ENCODE results near the gene INO80D. TPM values are rescaled to one million over a fixed set of nuclear protein-coding genes. Genes with fewer than 3 reads are reported as not detected.
"Not testable (repeated sequence)": the region's sequence is repeated elsewhere in the genome, so short reads cannot be mapped to it uniquely, and the experiment has no call there.

INO80D gene
- total RNA-seq, 2 experiments from 2014 or later = 14.5 to 15.3 TPM

DNA sequence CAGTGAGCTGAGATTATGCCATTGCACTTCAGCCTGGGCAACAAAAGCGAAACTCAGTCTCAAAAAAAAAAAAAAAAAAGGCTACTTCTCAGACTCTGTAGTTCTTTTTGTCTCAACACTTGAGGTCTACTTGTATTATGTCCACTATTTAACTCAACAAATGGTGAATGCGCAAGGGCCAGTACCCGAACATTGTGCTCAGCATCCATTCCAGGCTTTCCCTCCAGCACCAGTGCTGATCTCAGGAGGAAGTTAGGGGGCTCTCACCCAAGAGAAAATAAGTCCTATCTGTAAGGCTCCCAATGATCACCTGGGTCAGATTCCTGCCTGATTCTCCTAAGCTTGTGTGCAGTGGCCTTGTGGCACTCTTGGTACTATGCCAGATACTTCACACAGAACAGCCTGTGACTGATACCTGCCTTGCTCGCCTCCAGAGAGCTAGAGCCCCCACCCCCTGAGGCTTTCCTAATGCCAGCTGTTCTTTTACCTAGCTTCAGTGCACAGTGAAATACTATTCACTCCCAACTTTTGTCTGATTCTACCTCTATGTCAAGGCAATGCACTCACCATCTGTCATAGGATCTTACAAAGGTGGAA, 74.9 kb downstream of the INO80D start:
- ChIA-PET POLR2A (no interaction called here), CTCF (no interaction called here)
- Mint-ChIP-seq H3K36me3 (peaks cover 51% of the 10 kb centered on the region), H3K27me3 (no peaks in the 10 kb centered on the region), H3K27ac (no peak overlapping the region), H3K4me3 (no peak overlapping the region), H3K9me3 (peaks cover 4% of the 10 kb centered on the region), H3K4me1 (ENCODE audit: low read depth) (no peaks in the 10 kb centered on the region)
- intact Hi-C loops (cut with micrococcal nuclease) = no loop called here
- DNase-seq = no peak

GRCh38 chr2:206004004-206004693, 81.8 kb downstream of the INO80D start:
- H3K27ac Mint-ChIP-seq = no peak overlapping the region
- peak; percentile 33 for DNase-seq
- H3K27me3 Mint-ChIP-seq = no peaks in the 10 kb centered on the region
- no peak overlapping the region for H3K4me3 Mint-ChIP-seq
- no peaks in the 10 kb centered on the region for H3K9me3 Mint-ChIP-seq
- H3K4me1 Mint-ChIP-seq (ENCODE audit: low read depth) = no peaks in the 10 kb centered on the region
- CTCF ChIA-PET = interaction anchor here (0.7 to 1.1 kb wide), 3 partner anchors 8 to 92 kb away, joined by 3 to 4 read pairs (median 3); no protein-coding TSS in a partner anchor
- POLR2A ChIA-PET = no interaction called here
- peaks cover 39% of the 10 kb centered on the region for H3K36me3 Mint-ChIP-seq
- intact Hi-C loops (cut with micrococcal nuclease) = no loop called here

GRCh38 chr2:206002440-206002839, 83.5 kb downstream of the INO80D start:
- POLR2A ChIA-PET = no interaction called here
- intact Hi-C loops (cut with micrococcal nuclease) = no loop called here
- no peaks in the 10 kb centered on the region for H3K9me3 Mint-ChIP-seq

GRCh38 chr2:206001912-206002311, 84.1 kb downstream of the INO80D start:
- ChIA-PET CTCF (interaction anchor here (0.6 kb wide), 1 partner anchor 12 kb away, joined by 5 read pairs; no protein-coding TSS in a partner anchor), POLR2A (no interaction called here)
- Mint-ChIP-seq H3K4me3 (no peak overlapping the region), H3K9me3 (no peaks in the 10 kb centered on the region), H3K27me3 (no peaks in the 10 kb centered on the region), H3K36me3 (peaks cover 40% of the 10 kb centered on the region), H3K4me1 (ENCODE audit: low read depth) (peaks cover 5% of the 10 kb centered on the region), H3K27ac (no peak overlapping the region)
- no peak for DNase-seq
- intact Hi-C loops (cut with micrococcal nuclease) = no loop called here

More at GRCh38 chr2:206002440-206002839, 83.5 kb downstream of the INO80D start:
- DNase-seq = no peak
- H3K36me3 Mint-ChIP-seq = peaks cover 43% of the 10 kb centered on the region
- CTCF ChIA-PET = interaction anchor here (0.6 kb wide), 1 partner anchor 12 kb away, joined by 5 read pairs; no protein-coding TSS in a partner anchor
- no peak overlapping the region for H3K4me3 Mint-ChIP-seq
- H3K27me3 Mint-ChIP-seq = no peaks in the 10 kb centered on the region
- no peak overlapping the region for H3K27ac Mint-ChIP-seq
- H3K4me1 Mint-ChIP-seq (ENCODE audit: low read depth) = peaks cover 5% of the 10 kb centered on the region

- CTCF ChIA-PET = no interaction called here
- DNase-seq = no peak
- intact Hi-C loops (cut with micrococcal nuclease) = no loop called here
- no peaks in the 10 kb centered on the region for H3K9me3 Mint-ChIP-seq
- H3K27me3 Mint-ChIP-seq = no peaks in the 10 kb centered on the region
- H3K4me3 Mint-ChIP-seq = no peak overlapping the region
- POLR2A ChIA-PET = no interaction called here
- peaks cover 5% of the 10 kb centered on the region for H3K4me1 Mint-ChIP-seq (ENCODE audit: low read depth)
- no peak overlapping the region for H3K27ac Mint-ChIP-seq
- peaks cover 37% of the 10 kb centered on the region for H3K36me3 Mint-ChIP-seq
Observed at GRCh38 chr2:206000776-206001175, 85.2 kb downstream of the INO80D start.

DNA sequence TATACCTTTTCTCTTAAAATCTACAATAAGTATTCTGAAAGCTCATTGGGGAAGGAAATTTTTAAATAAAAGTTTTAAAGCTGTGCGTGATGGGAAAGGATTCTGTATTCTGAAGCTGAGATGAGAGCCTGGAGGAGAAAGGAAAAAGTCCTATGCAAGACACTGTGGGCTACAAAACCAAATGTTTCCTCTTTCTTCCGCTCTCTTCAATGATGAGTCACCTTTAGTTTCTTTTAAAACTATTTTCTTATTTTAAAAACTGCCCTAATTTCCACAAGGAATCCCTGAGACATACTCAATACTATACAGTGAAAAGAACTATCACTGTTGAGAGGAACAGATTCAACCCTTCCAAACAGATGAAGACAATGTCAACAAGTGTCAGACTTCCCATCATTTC, 87.4 kb downstream of the INO80D start:
- H3K27ac Mint-ChIP-seq = no peak overlapping the region
- intact Hi-C loops (cut with micrococcal nuclease) = no loop called here
- H3K9me3 Mint-ChIP-seq = no peaks in the 10 kb centered on the region
- peaks cover 20% of the 10 kb centered on the region for H3K36me3 Mint-ChIP-seq
- no peak overlapping the region for H3K4me3 Mint-ChIP-seq
- ChIA-PET CTCF (no interaction called here), POLR2A (no interaction called here)
- DNase-seq = no peak
- H3K4me1 Mint-ChIP-seq (ENCODE audit: low read depth) = peaks cover 5% of the 10 kb centered on the region
- no peaks in the 10 kb centered on the region for H3K27me3 Mint-ChIP-seq

DNA sequence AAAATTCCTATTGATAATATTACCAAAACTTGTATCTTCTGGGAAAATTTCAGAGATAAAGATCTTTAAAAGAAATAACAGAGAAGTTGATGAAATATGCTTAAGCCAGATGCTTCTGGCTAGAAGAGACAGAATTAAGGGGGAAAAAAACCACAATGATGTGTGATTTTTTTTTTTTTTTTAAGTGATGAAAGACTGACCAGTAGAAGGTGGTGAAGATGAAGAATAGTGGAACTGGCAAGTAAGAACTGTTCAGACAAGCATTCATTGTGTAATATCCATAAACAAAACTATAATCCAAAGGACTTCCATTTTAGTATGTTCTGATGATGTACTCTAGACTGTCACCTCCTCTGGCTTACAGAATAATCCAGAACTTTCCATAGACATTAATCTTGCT, 89.8 kb downstream of the INO80D start:
- CTCF ChIA-PET = interaction anchor here (0.7 to 2.3 kb wide), 3 partner anchors 8 to 70 kb away, joined by 3 to 5 read pairs (median 3); no protein-coding TSS in a partner anchor
- H3K9me3 Mint-ChIP-seq = no peaks in the 10 kb centered on the region

GRCh38 chr2:205995260-205995659, 90.7 kb downstream of the INO80D start:
- DNase-seq = no peak
- Mint-ChIP-seq H3K9me3 (no peaks in the 10 kb centered on the region), H3K4me1 (ENCODE audit: low read depth) (peaks cover 5% of the 10 kb centered on the region), H3K27me3 (no peaks in the 10 kb centered on the region), H3K4me3 (no peak overlapping the region), H3K36me3 (peaks cover 16% of the 10 kb centered on the region), H3K27ac (no peak overlapping the region)
- intact Hi-C loops (cut with micrococcal nuclease) = no loop called here
- POLR2A ChIA-PET = no interaction called here
- CTCF ChIA-PET = interaction anchor here (0.7 to 1.1 kb wide), 3 partner anchors 9 to 93 kb away, joined by 3 to 4 read pairs (median 3); no protein-coding TSS in a partner anchor

More for the DNA sequence above, 89.8 kb downstream of the INO80D start:
- Mint-ChIP-seq H3K27ac (no peak overlapping the region), H3K27me3 (no peaks in the 10 kb centered on the region), H3K4me1 (ENCODE audit: low read depth) (peaks cover 5% of the 10 kb centered on the region), H3K4me3 (no peak overlapping the region), H3K36me3 (peaks cover 18% of the 10 kb centered on the region)
- no peak for DNase-seq
- intact Hi-C loops (cut with micrococcal nuclease) = no loop called here
- POLR2A ChIA-PET = no interaction called here

DNA sequence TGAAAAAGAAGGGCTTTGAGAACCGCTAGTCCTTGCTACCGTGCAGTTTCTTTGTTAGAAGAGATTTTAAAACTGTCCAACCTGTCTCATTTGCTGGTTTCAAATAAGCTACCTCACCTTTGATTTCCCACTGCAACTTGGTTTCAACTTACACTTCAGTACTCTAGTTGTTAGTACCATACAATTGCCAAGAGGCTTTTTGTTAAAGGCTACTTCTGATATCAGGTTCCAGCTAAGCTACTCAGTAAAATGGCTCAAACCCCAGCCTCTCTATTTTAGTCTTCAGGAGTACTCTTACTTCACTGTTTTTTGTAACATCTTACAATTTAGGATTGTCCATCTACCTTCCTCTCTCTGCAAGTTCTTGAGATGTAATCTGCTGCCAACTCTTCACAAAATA, 91.6 kb downstream of the INO80D start:
- ChIA-PET CTCF (interaction anchor here (0.6 to 1.1 kb wide), 2 partner anchors 53 to 94 kb away, joined by 3 to 4 read pairs; no protein-coding TSS in a partner anchor), POLR2A (no interaction called here)
- H3K4me1 Mint-ChIP-seq (ENCODE audit: low read depth) = peaks cover 5% of the 10 kb centered on the region
- no peaks in the 10 kb centered on the region for H3K27me3 Mint-ChIP-seq
- peaks cover 14% of the 10 kb centered on the region for H3K36me3 Mint-ChIP-seq
- intact Hi-C loops (cut with micrococcal nuclease) = no loop called here
- H3K4me3 Mint-ChIP-seq = no peak overlapping the region
- no peak overlapping the region for H3K27ac Mint-ChIP-seq
- no peaks in the 10 kb centered on the region for H3K9me3 Mint-ChIP-seq
- no peak for DNase-seq

- Mint-ChIP-seq H3K4me3 (no peak overlapping the region), H3K9me3 (no peaks in the 10 kb centered on the region), H3K36me3 (peaks cover 4% of the 10 kb centered on the region), H3K27me3 (no peaks in the 10 kb centered on the region), H3K4me1 (ENCODE audit: low read depth) (no peaks in the 10 kb centered on the region), H3K27ac (no peak overlapping the region)
- POLR2A ChIA-PET = no interaction called here
- DNase-seq = no peak
- CTCF ChIA-PET = no interaction called here
- intact Hi-C loops (cut with micrococcal nuclease) = no loop called here
Observed at GRCh38 chr2:205990104-205990503, 95.9 kb downstream of the INO80D start.

DNA sequence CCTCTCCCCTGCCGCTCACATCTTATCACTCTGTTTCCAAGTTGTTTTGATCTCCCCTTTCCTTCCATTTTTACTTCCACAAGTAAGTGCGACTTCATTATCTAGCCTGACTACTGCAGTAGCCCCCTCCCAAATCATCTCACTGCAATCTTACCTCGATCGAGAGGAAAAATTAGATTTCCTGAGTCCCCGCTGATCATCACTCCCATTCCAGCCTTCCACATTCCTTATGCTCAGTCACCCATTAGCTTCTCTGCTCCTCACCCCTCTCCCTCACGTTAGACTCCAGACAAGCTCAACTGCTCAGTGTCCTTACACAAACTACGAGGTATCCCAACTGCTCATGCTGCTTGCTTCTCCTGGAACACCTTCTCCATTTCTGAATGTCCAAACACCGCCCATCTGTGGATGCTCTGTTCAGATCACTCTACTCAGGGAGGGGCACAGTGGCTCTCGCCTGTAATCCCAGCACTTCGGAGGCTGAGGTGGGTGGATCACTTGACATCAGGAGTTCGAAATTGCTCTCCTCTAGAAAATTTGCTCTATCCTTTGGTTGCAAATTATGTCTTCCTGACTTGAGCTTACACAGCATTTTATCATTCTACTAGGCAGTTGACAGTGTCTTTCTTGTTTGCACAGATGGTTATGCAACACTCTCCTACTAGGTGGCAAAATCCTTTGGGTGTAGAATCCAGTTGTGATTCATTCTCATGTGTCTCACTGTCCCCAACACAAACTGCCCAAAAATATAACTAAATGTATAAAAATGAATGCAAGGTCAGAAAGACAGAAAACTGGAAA, 96.5 kb downstream of the INO80D start:
- POLR2A ChIA-PET = no interaction called here

GRCh38 chr2:205988681-205989080, 97.3 kb downstream of the INO80D start:
- H3K9me3 Mint-ChIP-seq; H3K27me3 Mint-ChIP-seq; POLR2A ChIA-PET; H3K4me1 Mint-ChIP-seq (ENCODE audit: low read depth); intact Hi-C loops (cut with micrococcal nuclease); H3K36me3 Mint-ChIP-seq; CTCF ChIA-PET; DNase-seq; H3K4me3 Mint-ChIP-seq; H3K27ac Mint-ChIP-seq: not testable (repeated sequence)

More for the DNA sequence above, 96.5 kb downstream of the INO80D start:
- peaks cover 3% of the 10 kb centered on the region for H3K36me3 Mint-ChIP-seq
- H3K4me3 Mint-ChIP-seq = no peak overlapping the region
- intact Hi-C loops (cut with micrococcal nuclease) = no loop called here
- no peaks in the 10 kb centered on the region for H3K4me1 Mint-ChIP-seq (ENCODE audit: low read depth)
- DNase-seq = no peak
- no peaks in the 10 kb centered on the region for H3K27me3 Mint-ChIP-seq
- CTCF ChIA-PET = no interaction called here
- H3K9me3 Mint-ChIP-seq = no peaks in the 10 kb centered on the region
- H3K27ac Mint-ChIP-seq = no peak overlapping the region
